Kidney epithelial cell (primary cell): ENCODE measurements around the gene SAMD10. TPM values are rescaled to one million over a fixed set of nuclear protein-coding genes. Genes with fewer than 3 reads are reported as not detected.

Experiments
- DNase-seq: peaks from one replicate; pipeline ENCODE4 v3.0.0-alpha.2; 2010; ENCODE audit warnings: low read depth
- H3K27me3 ChIP-seq: 2 replicates; pipeline ENCODE4 v1.6.0; 2011; ENCODE audit warnings: low read length; ENCODE audit not compliant: control insufficient read depth, insufficient read depth
- H3K36me3 ChIP-seq: 2 replicates; pipeline ENCODE4 v1.5.1; 2011; ENCODE audit warnings: low read length; ENCODE audit not compliant: control insufficient read depth, insufficient read depth
- H3K4me3 ChIP-seq: 2 replicates; pipeline ENCODE4 v1.5.1; 2011; ENCODE audit warnings: low read depth, mild to moderate bottlenecking, control low read depth, low read length
- CTCF ChIP-seq: IDR thresholded peaks from 2 replicates; pipeline ENCODE4 v1.5.1; 2011; ENCODE audit warnings: mild to moderate bottlenecking, moderate library complexity, low read length, control low read depth, inconsistent platforms; ENCODE audit not compliant: insufficient read depth, poor library complexity, severe bottlenecking
- total RNA-seq: library from RNA; depleted of rRNA; stranded (reverse); fragments of >200 nt; gene quantifications from 2 replicates; pipeline ENCODE4 v1.2.3, GENCODE V29; 2015

SAMD10 gene
- total RNA-seq, 1 donor from 2014 or later = 9.6 TPM

- no peak overlapping the region for H3K4me3 ChIP-seq
- H3K27me3 ChIP-seq = no peaks in the 10 kb centered on the region
- TF ChIP-seq CTCF = no peak
- no peak for DNase-seq
- peaks cover 6% of the 10 kb centered on the region for H3K36me3 ChIP-seq
Measured at GRCh38 chr20:63945921-63946920, 33.2 kb downstream of the SAMD10 start.

GRCh38 chr20:63945031-63945658, 34.3 kb downstream of the SAMD10 start:
- Histone ChIP-seq H3K36me3 (peaks cover 6% of the 10 kb centered on the region), H3K4me3 (no peak overlapping the region), H3K27me3 (no peaks in the 10 kb centered on the region)
- no peak for TF ChIP-seq CTCF
- no peak for DNase-seq

- Histone ChIP-seq H3K27me3 (no peaks in the 10 kb centered on the region), H3K4me3 (no peak overlapping the region), H3K36me3 (peaks cover 6% of the 10 kb centered on the region)
- TF ChIP-seq CTCF = no peak
- DNase-seq = no peak
Measured at GRCh38 chr20:63944078-63944941, 35.1 kb downstream of the SAMD10 start.

- H3K27me3 ChIP-seq = no peaks in the 10 kb centered on the region
- H3K4me3 ChIP-seq = no peak overlapping the region
- peaks cover 7% of the 10 kb centered on the region for H3K36me3 ChIP-seq
- TF ChIP-seq CTCF = no peak
- DNase-seq = no peak
Measured at GRCh38 chr20:63943808-63944077, 35.7 kb downstream of the SAMD10 start.

- TF ChIP-seq CTCF = no peak
- Histone ChIP-seq H3K27me3 (no peaks in the 10 kb centered on the region), H3K36me3 (peaks cover 7% of the 10 kb centered on the region), H3K4me3 (no peak overlapping the region)
- no peak for DNase-seq
Measured at GRCh38 chr20:63942969-63943807, 36.3 kb downstream of the SAMD10 start.
